GM21390 (cell line): ENCODE results near the gene NHSL1.

Source experiments
- ATAC-seq: cut with Tn5 transposase; IDR thresholded peaks from one replicate; pipeline ENCODE4 v1.9.1; 2021; ENCODE audit not compliant: unreplicated experiment

The NHSL1 gene

DNA sequence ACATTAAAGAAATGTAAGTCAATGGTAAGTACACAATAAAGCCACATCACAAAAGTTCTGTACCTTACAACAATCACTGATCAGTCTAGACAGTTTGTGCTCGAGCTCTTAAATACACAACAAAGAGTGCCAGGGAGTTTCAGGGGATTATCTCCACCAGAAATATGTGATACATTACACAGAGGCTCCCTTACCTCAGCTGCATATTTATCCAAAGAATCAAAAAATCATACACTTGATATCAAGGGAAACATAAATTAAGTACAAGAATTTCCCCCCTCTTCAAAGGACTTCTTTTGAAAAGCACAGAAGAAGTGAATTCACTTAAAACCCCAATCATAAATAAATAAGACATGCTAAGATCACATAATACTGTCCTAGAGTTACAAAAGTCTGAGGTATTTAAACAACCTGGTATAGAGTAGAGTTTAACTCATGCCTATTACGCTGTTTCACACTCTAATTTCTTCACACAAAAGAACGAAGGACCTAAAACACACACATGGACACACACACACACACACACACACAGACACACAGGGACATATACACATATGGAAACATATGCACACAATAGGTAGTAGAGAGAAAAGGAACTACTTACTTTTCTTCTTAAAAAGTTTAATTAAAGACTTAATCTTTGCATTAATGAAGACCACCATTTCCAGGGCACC lies 528 bp downstream of the NHSL1 start:
- no peak for ATAC-seq

DNA sequence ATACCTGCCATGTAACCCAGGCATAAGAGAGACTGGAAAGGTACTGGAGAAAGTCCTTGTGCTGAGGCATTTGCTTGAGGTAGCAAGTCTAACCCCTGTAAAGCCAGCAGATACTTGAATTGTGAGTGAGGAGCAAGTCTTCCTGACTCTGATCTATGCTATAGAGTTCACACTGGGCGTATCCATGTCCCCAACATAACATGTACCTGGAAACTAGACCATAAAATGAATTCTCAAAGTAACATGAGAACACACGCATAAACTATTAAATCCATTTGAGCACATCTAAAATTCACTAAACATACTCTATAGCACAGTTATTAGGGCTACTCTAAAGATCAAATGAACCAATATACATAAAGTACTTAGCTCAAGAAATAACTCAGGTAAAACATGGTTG lies 2.0 kb downstream of the NHSL1 start:
- no peak for ATAC-seq

DNA sequence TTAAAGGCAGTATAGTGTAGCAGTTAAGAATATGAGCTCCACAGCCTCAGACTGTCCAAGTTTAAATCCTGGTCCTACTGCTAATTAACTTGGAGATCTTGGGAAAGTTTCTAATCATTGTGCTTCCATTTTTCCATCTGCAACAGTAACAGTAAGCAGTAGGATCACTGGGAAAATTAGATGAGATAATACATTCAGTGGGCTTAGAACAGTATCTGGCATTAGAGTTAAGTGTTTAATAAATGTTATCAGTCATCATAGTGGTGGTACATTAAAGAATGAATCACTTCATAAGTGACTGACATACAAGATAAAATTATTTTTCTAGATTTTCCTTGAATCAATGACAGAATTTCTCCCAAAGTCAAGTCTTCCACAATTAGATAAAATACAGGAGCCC lies 5.0 kb downstream of the NHSL1 start:
- no peak for ATAC-seq

DNA sequence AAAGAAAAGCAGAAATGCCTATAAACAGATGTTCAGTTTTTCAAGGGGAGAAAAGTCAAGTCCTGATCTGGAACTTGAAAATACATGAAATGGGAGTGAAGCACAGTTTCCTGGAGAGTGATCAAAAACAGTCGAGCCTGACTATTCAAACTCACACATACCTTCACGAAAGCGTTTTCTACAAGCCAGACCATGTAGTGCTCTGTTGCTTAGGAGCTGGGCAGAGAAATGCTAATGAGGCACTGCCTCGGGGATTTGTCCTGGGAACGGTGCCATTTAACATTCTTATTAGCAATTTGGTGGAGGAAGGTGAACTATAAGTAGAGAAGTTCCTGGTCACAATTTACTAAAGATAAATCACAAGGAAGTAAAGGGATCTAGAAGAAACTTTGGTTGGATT lies 5.9 kb downstream of the NHSL1 start:
- ATAC-seq = no peak

DNA sequence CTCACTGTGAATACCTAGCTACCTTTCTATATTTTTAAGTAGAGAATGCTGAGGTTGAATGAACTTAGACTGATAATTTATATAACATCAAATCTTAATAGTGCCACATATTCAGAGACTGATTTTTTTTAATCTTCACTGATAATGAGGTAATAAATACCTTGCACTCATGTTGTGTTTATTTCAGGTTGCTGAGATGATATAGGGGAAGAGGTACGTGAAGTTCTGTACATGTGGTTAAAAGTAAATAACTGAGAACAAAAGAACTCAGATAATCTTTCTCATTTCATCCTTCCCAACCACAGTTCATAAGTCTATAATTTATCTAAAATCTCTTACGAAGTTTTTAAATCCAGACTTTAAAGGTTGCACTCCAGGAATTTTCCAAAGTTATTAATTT lies 6.4 kb downstream of the NHSL1 start:
- no peak for ATAC-seq

DNA sequence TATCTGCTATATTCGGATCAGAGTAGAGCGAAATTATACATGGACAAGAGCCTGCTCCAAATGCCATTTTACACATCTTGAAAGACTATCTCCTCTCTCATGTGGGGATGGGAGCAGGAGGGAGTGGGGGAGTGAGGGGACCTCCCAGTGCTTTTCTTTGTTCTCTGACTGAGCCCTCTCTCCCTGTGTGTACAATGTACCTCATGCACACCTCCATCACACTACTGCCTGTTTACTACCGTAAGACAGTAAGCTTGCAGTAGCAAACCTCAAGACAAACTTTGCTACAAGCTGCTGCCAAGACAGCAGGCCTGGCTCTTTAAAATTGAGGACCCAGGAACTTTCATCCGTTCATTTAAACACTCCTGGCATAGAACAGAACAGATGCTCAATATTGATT lies 7.2 kb downstream of the NHSL1 start:
- no peak for ATAC-seq

DNA sequence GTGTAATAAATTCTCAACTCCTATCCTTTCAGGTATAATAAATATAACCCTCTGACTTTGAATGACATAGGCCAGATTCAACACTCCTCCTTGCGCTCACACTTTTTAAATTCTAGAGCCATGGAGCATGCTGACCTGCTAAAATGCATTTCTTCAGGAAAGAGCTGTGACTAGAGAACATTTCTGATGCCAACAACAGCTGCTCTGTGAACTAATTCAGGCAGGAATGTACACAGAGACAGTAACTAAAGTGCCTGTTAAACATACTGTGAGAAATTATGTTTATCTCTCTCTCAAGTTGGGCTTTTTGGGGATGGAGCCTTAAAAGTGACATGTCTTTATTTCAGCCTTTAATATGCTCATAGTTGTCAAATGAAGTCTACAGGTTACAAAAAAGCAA lies 8.3 kb downstream of the NHSL1 start:
- ATAC-seq = no peak

DNA sequence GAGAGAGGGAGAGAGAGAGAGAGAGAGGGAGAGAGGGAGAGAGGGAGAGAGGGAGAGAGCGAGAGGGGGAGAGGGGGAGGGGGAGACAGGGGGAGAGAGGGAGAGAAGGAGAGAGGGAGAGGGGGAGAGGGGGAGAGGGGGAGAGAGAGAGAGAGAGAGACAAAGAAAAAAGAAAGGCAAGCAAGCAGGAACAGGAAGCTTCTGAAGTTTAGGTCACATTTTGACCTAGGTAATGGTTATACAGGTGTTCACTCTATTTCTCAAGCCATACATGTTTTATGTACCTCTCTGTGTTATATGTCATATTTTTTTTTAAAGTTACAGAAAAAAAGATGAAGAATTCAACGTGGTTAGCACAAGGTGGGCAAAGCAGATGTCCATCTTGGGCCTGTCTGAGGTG lies 9.4 kb downstream of the NHSL1 start:
- ATAC-seq = no peak

DNA sequence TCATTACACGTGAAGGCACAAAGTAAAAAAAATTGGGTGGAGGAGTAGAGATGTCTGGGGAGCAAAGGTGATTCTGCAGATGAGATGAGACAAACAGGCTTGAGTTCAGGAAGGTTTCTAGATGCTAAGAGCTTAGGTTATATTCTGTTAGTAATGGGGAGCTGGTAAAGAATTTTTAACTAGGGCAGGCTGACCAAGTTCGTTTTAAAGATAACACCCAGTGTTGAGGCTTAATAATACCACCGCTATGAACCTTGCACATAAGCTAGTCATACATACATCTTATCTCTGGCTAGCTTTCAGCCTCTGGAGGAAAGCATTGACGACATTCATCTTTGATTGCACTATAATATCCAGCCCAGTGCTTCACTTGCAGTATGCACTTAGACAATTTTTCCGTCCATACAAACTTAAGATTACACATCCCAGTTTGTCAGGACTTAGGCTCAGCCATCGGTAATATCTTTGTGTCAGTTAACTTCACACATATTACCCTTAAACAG lies 12.1 kb downstream of the NHSL1 start:
- ATAC-seq = no peak

DNA sequence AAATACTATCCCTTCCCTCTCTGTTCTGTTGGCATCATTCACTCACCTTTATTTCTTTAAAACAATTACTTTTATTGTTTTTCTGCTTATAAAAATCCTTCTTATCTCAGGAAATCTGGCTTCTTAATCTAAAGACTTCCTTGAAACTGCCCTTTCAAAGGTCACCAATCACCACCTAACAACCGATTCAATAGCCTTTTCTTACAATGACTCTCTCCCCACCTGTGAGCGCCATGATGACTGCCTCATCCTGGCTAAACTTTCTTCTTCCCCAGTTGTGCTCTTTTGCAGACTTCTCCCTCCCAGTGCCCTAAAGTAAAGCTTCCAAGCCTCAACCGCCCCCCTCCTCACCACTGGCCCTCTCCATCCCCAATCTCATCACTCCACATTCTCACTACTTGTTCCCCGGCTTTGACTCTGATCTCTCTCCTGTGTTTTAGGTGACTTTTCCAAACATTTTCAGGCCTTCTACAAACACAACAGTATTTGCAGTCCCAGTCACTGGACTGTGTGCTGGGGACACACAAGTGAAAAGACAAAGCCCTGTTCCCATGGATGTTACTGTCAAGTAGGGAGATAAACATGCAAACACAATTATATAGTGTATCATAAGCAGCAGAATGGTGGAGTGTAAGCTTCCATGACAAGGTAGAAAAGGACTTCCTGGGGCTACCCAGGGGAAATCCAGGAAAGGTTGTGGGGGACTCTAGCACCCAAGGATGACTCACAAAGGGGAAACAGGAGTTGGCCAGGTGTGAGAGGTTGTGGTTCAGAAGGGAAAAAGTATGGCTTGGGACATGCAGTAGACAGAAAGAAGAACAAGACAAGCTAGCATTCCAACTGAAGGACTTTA lies 12.8 kb downstream of the NHSL1 start:
- ATAC-seq = no peak

DNA sequence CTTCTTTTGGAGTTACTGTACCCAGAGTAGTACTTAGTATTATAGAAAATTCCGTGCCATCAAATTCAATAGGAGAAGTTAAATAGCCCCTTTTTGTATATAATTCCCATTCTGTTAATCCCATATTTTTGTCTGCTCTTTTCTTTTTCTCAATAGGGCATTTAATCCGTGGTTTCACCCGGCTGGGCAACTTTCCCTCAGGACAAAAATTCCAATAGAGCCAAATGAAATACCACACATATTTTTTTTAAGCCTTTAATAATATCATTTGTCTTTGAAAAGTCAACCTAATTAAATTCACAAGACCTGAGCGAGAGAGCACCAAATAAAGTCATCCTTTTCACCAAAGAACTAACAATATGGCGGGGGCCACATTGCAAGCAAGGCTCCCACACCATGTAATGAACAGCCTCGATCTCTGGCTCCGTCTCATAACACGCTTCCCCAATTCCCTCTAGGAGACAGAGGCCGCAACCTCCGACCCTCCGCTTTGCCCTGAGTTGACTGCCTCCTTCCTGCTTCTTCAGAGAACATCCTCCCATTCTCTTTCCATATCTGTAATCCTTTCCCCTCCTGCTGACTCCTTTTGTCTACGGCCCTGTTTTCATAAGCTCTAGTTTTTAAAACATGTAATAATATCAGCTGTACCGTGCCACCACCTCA lies 13.6 kb downstream of the NHSL1 start:
- ATAC-seq = no peak

DNA sequence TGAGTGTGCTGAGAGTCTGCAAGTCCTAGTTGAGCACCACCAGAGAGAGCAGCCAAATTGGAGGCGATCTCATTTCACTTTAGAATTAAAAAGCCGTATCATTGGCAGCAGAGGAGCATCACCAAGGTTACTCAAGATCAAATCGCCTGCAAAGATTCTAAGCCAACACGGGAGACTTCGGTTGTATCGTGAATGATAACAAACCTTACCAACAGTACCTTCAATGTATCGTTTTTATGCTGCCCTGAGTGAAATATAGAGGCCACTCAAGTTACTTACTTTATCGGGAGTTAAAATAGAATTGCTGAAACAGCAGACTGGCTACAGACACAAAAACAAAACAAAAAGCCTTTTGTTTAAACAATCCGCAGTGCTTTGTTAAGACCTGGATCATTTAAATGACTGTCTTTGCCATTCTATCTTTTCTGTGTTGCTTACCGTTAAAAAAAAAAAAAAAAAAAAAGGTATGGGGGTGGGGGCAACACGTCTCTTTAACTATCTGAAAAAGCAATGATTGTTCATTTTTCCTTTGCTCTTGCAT lies 14.2 kb downstream of the NHSL1 start:
- ATAC-seq = no peak

DNA sequence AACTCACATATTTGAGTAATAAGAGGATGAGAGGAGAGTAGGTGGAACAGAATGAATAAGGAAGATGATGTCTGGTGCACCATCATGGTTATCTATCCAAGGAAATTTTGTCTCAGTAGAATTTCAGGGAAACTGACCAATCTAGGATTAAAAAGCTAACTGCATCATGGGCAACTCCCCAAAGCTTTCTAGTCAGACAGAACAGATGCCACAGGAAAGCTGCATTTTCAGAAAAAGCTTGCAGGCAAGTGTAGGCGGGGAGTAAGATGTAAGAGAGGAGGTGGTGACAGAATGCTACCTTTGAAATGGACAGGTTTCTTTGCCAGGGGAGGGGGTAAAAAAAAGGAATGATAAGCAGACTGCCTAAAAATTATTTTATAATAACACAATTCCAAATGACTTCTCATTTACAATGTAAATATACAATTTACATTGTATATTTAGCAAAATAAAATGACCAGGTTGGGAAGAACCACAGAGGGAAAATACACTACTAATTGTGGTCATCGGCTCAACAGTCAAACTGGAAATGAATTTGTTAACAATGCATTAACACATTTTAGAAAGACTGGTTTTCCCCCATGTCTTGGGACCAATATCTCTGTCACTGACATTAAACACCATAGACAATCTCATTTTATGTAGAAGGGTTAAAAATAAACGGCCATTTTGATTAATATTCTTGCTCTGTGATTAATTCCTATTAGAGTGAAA lies 15.1 kb downstream of the NHSL1 start:
- no peak for ATAC-seq

DNA sequence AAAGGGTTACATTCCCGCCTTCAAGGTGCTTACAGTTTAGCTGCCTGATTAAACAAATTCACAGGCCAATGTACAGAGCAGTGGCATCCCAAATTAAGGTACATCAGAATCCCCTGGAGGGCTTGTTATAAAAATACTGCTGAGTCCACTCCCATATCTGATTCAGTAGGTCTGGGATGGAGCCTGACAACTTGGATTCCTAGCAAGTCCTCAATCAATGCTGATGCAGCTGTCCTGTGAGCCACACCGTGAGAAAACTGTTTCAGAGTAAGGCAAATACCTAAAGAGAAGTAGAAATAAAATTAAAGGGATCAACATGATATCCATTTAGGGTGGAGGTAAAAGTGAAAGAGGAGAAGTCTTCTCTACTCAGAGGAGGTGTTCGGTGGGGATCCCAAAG lies 16.5 kb downstream of the NHSL1 start:
- ATAC-seq = no peak

DNA sequence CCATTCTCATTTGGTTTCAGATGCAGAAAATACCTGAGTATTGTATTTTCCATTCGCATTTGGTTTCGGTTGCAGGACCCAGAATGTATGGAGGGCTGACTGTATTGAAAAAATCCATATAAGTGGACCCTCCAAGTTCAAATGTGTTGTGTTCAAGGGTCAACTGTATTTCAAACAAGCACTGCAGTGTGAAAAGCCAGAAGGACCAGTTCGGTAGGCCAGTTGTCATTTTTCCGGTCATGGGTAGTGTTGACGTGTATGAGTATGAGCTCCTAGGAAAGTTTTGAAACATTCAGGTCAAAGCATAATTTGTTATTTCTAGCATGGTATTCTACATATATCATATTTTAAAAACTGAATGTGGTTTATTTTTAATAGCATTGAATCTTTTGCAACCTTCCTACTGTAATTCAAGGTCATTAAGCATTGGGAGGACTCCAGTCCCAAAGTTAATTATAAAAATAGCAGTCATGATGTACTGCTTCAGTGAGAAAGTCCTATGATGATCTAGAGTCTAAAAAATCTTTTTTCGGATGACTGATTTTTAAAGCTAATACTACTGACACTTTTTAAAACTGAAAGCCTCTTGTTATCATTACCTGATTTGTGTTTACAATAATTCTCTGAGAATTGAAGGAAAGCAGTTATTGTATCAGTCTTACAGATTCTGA lies 18.9 kb downstream of the NHSL1 start:
- no peak for ATAC-seq

DNA sequence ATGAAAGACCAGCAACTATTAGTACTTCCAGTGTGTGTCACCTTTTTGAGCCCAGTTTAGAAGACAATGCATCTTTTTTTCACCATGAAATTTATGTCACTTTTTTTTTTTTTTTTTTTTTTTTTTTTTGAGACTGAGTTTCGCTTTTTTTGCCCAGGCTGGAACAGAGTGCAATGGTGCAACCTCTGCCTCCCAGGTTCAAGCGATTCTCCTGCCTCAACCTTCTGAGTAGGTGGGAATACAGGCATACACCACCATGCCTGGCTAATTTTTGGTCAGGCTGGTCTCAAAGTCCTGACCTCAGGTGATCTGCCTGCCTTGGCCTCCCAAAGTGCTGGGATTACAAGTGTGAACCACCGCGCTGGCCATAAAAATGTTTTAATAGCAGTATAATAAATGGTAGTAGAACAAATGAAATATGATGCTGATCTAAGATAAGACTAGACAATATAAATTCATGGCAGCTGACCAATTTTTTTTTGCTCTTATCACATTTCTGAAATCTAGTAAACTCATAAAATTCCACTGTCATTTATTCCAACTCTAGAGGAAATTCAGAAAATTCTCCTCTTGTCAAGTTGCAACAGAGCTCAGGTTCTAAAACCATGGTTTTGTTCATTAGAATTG lies 21.3 kb downstream of the NHSL1 start:
- ATAC-seq = no peak

DNA sequence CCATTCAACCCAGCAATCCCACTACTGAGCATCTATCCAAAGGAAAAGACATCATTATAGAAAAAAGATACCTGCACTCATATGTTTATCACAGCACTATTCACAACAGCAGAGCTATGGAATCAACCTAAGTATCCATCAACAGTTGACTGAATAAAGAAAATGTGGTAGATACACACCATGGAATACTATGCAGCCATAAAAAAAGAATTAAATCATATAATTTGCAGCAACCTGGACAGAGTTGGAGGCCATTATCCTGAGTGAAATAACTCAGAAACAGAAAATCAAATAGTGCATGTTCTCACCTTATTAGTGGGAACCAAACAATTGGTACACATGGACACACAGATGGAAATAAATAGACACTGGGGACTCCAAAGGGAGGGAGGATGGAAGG lies 23.2 kb downstream of the NHSL1 start:
- no peak for ATAC-seq

DNA sequence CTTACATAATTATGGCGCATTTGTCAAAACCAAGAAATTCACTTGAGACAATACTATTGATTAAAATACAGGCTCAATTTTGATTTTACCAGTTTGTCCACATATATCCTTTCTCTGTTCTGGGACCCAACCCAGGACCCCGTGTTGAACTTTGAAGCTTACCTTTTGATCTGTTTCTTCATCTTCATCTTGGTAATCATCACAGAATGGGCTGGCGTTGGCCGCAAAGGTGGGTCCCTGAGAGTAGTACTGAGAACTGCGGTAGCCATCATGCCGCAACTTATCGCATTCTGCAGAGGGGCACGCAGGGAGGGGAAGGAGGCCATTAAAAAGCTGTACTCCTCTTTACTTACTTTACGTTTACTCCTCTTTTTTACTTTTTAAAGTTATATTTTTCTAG lies 26.1 kb downstream of the NHSL1 start:
- no peak for ATAC-seq

DNA sequence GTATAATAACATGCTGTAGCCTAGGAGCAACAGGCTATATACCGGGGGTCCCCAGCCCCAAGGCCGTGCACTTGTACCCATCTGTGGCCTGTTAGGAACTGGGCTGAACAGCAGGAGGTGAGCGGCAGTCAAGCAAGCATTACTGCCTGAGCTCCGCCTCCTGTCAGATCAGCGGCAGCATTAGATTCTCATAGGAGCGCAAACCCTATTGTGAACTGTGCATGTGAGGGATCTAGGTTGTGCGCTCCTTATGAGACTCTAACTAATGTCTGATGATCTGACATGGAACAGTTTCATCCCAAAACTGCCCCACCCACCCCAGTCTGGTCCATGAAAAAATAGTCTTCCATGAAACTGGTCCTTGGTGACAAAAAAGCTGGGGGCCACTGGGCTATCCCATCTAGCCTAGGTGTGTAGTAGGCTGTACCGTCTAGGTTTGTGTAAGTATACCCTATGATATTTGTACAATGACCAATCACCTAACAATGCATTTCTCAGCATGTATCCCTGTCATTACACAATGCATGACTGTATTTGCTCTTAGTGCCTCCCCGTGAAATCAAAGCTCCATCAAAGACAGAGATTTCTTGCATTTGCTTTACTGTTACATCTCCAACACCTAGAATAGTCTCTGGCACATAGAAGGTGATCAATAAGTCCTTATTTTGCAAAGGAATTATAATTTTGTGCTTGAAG lies 30.8 kb downstream of the NHSL1 start:
- ATAC-seq = no peak
